ENCODE data around the gene ELAC1.
"Not testable (repeated sequence)": the region's sequence is repeated elsewhere in the genome, so short reads cannot be mapped to it uniquely, and the experiment has no call there.

DNA sequence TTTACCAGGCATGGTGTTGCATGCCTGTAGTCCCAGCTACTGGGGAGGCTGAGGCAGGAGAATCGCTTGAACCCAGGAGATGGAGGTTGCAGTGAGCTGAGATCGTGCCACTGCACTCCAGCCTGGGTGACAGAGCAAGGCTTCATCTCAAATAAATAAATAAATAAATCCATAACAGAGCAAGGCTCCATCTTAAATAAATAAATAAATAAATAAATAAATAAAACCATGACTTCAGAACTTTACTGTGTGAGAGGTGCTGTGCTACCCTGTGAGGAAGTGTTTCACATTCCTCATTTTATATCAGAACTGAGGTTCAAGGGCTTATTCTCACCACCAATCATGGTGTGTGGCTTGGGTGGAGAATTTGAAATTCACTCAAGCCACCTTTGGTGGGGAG, 21.9 kb upstream of the ELAC1 start:
- not testable (repeated sequence) for TF ChIP-seq EZH2 (IDR thresholded peaks at IDR 0.05; ENCODE audit: low read length)
- TF ChIP-seq, protein P1, sequence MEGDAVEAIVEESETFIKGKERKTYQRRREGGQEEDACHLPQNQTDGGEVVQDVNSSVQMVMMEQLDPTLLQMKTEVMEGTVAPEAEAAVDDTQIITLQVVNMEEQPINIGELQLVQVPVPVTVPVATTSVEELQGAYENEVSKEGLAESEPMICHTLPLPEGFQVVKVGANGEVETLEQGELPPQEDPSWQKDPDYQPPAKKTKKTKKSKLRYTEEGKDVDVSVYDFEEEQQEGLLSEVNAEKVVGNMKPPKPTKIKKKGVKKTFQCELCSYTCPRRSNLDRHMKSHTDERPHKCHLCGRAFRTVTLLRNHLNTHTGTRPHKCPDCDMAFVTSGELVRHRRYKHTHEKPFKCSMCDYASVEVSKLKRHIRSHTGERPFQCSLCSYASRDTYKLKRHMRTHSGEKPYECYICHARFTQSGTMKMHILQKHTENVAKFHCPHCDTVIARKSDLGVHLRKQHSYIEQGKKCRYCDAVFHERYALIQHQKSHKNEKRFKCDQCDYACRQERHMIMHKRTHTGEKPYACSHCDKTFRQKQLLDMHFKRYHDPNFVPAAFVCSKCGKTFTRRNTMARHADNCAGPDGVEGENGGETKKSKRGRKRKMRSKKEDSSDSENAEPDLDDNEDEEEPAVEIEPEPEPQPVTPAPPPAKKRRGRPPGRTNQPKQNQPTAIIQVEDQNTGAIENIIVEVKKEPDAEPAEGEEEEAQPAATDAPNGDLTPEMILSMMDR (optimal IDR thresholded peaks at IDR 0.05 in 1 of 3, IDR thresholded peaks at IDR 0.05 in 1 of 3, conservative IDR thresholded peaks at IDR 0.05 in 1 of 3; ENCODE audit: extremely low read depth in 1 of 3, insufficient read depth in 2 of 3, low read length in 3 of 3), result not testable (repeated sequence)
